GM10847 (cell line): ENCODE results near the gene NR2F1.

Experiments
- POLR2A ChIP-seq: IDR thresholded peaks from 2 replicates; pipeline ENCODE4 v1.6.1; 2011; ENCODE audit not compliant: insufficient read length; ENCODE audit errors: extremely low read depth

Gene NR2F1

DNA sequence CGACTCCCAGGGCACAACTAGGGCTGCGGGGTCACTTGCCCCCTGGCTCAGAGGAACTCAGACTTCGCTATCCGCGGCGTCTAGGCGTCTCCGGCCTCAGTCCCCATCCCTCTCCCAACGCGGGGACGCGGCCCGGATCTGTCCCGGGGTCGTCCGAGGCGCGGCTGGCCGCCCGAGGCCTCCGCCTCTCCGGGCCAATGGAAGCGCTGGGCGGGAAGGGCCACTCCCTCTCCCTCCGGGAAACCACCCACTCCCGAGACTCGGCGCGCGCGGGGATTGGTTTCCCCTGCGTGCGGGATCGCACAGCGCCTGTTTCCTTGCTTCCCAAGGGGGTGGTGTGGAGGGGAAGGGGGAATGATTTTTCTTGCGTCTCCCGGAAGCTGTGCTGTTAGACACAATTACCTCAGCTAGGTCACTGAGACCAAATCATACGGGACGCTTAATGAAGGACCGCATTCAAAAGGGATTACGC is 38.3 kb downstream of the NR2F1 start:
- TF ChIP-seq POLR2A = no peak

DNA sequence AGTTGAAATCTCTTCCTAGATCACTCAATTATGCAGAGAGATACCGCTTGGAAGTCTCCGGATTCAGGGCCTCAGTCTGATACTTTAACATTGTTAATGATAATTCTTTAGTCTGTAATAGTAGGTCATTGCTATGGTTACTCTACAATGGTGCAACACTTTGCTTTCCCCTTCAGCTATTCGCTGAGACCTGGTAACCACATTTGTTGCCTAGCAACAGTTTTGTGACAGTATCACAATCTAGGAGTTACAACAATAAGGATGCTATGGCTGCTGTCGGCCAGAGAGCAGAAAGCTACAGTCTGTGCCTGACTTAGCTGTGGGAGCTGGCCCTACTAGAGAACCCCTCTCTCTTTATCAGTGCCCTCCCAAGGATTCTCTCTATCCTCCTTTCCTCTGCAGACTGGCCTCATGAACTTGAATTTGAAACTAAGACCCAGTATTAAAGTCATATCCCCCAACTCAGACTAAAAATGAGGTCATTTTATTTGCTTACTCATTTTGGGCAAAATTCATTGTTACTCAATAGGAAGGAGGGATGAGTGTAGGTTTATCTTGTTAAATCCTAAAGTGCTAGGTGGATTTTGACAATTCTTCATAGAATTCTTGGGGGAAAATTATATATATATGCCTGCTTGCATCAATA is 39.3 kb downstream of the NR2F1 start:
- no peak for TF ChIP-seq POLR2A

DNA sequence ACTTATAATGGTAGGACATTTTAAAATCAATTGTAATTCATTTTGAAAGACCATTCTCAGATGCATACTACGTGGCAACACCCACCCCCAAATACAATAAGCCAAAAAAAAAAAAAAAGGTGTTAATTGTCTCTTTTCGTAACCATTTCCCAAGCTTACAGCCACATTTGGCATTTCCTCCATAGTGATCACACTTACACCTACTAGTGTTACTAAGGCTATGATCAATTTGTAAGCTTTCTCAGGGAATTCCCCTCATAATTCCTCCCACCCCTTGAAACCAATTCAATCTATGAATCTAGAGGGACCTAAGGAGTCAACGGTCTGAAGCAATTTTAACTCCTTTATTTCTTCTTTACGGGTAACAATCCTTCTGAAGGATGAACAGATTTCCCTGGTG is 40.1 kb downstream of the NR2F1 start:
- TF ChIP-seq POLR2A = no peak

DNA sequence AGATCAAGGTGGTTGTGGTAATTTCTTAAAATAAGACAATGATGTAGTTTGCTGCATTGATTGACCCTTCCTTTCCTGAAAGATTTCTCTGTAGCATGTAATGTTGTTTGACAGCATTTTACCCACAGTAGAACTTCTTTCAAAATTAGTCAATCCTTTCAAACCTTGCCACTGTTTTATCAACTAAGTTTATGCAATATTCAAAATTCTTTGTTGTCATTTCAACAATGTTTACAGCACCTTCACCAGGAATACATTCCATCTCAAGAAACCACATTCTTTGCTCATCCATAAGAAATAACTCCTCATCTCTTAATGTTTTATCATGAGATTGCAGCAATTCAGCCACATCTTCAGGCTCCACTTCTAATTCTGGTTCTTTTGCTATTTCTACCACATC is 43.8 kb downstream of the NR2F1 start:
- TF ChIP-seq POLR2A = no peak

DNA sequence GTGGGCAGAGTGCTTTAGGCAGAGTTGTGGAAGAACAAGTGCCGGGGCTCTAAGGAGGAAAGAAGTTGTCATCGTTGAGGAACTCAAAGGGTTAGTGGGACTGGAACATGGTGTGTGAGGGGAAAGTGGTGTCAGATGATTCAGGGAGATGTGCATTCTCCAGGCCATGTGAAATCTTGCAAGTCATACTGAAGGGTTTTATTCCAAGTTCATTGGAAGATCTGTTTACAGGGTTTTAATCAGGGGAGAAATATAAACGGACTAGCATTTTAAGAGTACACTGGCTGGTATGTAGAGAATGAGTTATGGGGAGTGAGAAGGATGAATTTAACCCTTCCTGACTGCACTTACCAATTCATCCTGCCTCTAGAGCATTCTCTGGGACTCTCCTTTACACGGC is 49.3 kb downstream of the NR2F1 start:
- TF ChIP-seq POLR2A = no peak

DNA sequence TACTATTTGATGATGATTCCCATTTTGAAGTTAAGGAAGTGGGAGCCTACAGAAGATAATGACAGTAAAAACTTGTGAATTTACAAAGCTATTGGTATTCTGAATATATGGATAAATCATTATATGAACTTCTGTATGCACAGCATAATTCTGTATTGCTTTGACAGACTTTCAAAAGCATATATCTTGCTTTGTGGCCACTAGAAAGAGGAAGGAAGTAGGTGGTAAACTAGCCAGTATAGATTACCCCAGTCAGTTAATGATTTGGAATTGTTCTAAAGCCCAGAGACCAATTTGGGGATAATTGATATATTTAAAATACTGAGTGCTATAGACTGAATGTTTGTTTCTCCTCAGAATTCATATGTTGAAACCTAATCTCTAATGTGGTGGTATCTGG is 53.0 kb downstream of the NR2F1 start:
- no peak for TF ChIP-seq POLR2A

DNA sequence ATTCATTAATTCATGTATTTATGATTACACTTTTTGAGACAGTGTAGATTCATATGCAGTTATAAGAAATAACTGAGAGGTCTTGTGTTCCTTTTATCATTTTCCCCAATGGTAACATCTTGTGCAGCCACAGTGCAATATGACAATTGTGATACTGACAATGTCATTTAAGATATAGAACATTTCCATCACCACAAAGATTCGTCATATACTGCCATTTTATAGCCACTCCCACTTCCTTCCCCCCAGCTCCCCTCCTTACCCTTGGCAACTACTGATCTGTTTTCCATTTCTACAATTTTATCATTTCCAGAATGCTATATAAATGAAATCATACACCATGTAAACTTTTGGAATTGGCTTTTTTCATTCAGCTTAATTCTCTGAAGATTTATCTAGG is 53.8 kb downstream of the NR2F1 start:
- no peak for TF ChIP-seq POLR2A

DNA sequence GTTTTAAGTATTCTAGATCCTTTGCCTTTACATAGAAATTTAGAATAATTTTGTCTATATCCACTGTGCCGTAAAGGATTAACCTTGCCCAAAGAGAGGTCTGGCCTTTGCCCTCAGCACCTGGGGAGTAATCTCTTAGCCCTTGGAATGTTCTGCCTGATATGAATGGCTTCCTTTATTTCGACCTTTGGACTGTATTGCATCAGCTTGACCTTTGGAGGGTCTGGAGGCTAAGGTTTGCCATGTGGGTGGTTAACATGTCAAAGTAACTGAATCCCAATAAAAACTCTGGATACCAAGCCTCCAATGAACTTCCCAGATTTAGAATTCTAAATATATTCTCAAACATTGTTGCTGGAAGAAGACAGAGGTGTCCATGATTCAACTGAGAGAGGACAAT is 54.7 kb downstream of the NR2F1 start:
- no peak for TF ChIP-seq POLR2A

DNA sequence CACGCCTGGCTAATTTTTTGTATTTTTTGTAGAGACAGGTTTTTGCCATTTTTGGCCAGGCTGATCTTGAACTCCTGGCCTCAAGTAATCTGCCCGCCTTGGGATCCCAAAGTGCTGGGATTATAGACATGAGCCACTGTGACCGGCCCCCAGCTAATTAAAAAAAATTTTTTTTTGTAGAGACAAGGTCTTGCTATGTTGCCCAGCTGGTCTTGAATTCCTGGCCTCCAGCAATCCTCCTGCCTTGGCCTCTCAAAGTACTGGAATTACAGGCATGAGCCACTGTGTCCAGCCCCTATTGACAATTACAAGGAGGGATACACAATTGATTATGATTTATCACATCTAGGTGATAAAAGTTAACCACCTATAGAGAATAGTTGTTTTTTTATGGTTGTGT is 59.5 kb downstream of the NR2F1 start:
- no peak for TF ChIP-seq POLR2A
